ENCODE measurements around the gene ZNF335. TPM values are rescaled to one million over a fixed set of nuclear protein-coding genes. Genes with fewer than 3 reads are reported as not detected.

The ZNF335 gene
- polyA plus RNA-seq, 3 donors: 6.9 to 11.0 (median 7.4) TPM

DNA sequence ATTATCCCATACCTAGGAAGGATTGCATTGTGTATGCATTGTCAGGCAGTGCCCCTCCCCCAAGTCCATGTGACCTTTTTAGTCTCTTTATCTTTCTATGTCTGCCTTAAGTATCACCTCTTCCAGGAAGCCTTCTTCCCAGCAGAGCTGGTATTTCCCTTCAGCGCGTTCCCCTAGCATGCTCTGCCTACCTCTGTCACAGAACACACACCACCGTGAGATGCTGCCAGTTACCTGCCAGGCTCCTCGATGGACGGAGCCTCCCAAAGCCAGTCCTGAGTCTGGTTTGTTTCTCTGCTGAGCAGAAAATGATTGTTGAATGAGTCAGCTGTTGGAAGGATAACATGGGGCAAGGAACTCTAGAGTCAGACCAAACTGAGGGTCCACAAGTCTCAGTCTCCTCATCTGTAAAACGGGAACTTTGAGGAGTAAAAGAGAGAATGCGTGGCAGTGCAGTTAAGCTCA, 11.3 kb upstream of the ZNF335 start:
- 61 to 72% (median 63%) methylated on average over 7 of the region's 7 CpGs for WGBS, 3 donors
- no peak overlapping the region for H3K27ac ChIP-seq (ENCODE audit: low read depth, low read length)

GRCh38 chr20:45981261-45981660, 9.3 kb upstream of the ZNF335 start:
- WGBS, 3 donors: 87 to 92% (median 90%) methylated on average over 6 of the region's 6 CpGs
- no peak overlapping the region for H3K27ac ChIP-seq (ENCODE audit: low read depth, low read length)

DNA sequence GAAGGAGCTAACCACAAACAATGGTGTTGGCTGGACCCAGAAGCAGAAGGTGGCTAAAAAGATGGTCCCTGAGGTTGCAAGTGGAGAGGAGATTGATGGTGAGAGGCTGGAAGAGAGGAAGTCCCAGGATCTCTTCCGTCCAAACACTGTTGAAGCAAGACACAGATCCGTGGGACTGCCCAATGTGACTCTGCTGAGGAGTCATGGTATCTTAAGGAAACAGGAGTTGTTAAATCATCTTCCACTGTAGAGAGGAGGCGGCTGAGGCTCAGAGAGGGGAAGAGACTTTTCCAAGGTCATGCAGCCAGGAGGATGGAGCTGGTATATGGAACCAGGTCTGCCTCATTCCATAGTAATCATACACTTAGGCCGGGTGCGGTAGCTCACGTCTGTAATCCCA, 4.1 kb upstream of the ZNF335 start:
- no peak overlapping the region for H3K27ac ChIP-seq (ENCODE audit: low read depth, low read length)
- WGBS, 3 donors: 73 to 85% (median 80%) methylated on average over 6 of the region's 6 CpGs

DNA sequence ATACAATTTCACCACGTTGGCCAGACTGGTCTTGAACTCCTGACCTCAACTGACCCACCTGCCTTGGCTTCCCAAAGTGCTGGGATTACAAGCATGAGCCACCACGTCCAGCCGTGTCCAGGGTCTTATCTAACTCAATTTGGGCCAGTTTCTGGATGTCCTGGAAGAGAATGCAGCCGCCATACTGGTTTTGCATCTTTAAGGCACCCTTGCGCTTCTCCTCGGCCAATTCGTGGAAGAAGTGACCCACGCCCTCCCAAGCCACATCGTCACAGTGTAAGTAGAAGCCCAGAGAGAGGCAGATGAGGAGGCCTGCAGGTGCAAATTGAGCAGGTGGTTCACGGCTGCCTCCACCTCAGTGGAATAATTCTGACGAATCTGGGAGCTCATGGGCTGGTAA, 3.7 kb upstream of the ZNF335 start:
- 80 to 90% (median 87%) methylated on average over 11 of the region's 11 CpGs for WGBS, 3 donors
- H3K27ac ChIP-seq (ENCODE audit: low read depth, low read length): no peak overlapping the region

DNA sequence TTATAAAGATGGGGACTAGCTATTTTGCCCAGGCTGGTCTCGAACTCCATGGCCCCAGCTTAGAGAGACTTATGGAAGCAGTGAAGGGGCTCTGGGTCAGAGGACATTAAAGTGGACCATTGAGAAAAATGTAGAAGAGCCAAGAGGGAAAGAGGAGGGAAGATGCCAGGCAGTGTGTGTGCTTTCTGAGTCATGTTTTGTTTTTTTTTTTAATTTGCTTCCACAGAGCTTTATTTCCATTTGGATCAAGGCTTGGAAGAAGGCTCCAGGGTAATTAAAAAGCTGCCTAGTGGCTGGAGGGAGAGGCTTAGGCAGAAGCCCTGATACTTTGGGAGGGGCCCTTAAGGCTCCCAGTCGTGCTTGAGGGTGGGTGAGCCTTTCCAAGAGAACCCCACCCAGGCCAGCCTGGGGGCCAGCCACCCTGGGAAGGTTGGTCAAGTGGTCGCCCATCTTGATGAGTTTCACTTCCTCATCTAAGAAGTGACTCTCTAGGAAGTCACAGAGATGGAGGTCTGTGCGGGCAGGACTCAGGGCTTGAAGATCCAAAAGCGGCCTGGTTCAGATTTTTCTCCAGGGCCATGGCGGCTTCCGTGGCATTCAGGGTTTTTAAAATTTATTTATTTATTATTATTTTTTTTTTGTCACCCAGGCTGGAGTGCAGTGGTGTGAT, 3.0 kb upstream of the ZNF335 start:
- WGBS, 3 donors: 77 to 79% (median 77%) methylated on average over 7 of the region's 7 CpGs
- no peak overlapping the region for H3K27ac ChIP-seq (ENCODE audit: low read depth, low read length)

- peak overlapping the region; percentile 91 for H3K27ac ChIP-seq (ENCODE audit: low read depth, low read length)
- 44 to 46% (median 44%) methylated on average over 29 of the region's 29 CpGs for WGBS, 3 donors
Measured at GRCh38 chr20:45972500-45973183, 639 bp upstream of the ZNF335 start.

DNA sequence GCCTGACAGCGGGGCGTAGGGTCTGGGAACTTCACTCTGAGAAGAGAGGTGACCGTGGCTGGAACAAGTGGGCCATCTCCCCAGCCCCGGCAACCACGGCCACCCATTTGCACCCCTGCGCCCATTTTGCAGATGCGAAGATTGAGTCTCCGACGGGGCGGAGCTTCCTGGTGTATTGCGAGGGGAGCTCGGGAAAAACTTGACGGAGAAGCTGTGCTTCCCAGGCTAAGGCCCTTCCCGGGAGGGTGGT, 653 bp downstream of the ZNF335 start:
- WGBS, 3 donors: 2 to 5% (median 2%) methylated on average over 14 of the region's 14 CpGs
- H3K27ac ChIP-seq (ENCODE audit: low read depth, low read length): peak overlapping the region; percentile 91

DNA sequence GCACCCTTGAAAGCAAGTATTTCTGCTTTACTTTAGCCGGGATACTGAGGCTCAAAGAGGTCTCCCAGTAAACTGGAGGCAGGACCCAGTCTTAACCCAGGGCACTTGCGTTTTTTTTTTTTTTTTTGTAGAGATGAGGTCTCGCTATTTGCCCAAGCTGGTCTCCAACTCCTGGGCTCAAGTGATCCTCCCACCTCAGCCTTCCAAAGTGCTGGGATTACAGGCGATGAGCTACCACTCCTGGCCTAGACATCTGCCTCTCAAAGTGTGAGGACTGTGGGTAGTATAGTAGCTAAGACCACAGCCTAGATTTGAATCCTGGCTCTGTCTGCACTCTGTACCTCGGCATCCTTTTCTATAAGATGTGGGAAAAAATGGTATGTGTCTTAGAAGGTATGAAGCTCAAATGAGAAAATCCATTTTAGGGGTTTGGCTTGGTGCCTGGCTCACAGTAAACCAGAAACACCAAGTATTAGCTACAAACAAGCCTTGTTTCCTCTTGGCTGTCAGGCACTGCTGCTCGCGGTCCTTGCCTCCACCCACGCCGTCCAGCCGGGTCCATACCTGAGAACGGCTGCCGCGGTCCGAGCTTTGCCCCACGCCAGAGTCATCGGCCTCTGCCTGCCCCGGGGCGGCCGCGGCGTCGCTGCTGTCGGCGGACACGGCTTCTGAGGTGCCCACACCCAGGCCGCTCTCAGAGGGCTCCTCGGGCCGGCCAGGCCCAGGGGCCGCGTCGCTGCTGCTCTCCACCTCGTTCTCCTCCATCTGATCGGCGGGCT, 1.2 kb downstream of the ZNF335 start:
- WGBS, 3 donors: 6 to 18% (median 8%) methylated on average over 33 to 34 of the region's 34 CpGs
- H3K27ac ChIP-seq (ENCODE audit: low read depth, low read length): no peak overlapping the region

DNA sequence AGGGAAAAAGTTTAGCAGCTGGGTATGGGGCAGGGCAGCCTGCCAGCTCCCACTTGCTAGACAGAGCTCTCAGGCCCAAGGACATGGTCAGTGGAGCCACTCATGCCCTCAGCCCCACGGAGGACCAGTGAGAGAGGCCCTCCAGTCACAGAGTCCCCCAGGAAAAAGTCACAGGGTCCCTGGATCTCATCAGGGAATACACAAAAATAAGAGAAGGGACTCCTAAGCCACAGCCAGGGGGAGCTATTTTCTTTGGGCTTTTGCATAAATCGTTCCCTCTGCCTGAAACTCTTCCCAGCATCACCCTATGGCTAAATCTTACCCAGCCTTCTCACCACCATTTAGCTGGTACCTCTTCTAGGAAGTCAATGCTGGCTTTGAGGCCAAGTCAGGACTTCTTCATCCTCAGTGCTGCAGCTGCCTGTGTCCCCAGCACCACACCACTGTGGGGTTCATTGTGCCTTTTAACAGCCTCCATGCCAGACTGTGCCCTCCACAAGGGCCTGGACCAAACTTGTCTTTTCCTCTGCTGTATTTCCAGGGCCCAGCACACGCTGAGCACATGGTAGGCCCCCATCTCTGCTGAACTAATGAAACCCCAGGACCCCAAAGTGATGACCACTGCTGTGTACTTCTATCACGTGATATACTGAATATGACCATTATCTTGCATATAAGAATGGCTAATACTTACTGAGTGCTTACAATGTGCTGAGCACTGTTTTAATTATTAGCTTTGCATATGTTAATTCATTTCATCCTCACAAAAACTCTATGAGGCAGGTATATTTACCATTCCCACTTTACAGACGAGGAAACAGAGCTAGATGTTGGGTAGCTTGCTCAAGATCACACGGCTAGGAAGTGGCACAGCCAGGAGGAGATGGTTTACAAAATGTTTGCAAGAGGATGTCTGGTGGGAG, 2.0 kb downstream of the ZNF335 start:
- 44 to 51% (median 45%) methylated on average over 6 of the region's 6 CpGs for WGBS, 3 donors
- H3K27ac ChIP-seq (ENCODE audit: low read depth, low read length): no peak overlapping the region

DNA sequence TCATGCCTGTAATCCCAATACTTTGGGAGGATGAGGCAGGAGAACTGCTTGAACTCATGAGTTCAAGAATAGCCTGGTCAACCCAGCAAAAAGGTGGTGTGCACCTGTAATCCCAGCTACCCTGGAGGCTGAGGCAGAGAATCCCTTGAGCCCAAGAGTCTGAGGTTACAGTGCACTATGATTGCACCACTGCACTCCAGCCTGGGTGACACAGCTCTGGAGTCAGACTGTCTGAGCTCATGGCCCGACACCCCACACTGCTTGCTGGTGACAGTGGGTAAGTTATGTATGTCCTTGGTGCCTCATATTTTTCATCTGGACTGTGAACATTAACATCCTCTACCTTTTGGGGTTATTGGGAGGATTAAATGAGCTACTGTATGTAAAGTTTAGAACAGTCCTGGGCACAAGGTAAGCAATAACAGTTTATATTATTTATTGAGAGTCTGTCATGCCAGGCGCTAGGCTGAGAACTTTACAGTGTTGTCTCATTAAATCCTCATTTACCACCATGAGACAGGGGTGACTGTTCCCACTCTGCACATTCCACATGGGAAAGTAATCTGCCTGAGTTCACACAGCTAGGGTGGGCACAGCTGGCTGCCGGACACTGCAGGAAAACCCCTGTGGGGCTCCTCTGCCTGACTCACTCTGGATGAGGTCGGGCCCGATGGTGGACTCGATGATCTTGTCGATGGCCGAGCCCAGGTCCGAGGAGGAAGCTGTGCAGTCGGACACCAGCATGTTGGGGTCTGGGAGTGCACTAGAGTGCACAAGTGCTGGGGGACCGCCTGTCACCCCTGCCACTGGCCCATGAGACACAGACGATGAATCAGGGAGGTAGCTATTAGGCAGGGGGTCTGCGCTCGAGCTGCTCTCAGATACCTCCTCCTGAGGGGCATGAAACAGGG, 2.9 kb downstream of the ZNF335 start:
- no peak overlapping the region for H3K27ac ChIP-seq (ENCODE audit: low read depth, low read length)
- WGBS, 3 donors: 73 to 83% (median 83%) methylated on average over 14 of the region's 14 CpGs

- no peak overlapping the region for H3K27ac ChIP-seq (ENCODE audit: low read depth, low read length)
- WGBS, 3 donors: 87 to 94% (median 89%) methylated on average over 10 of the region's 10 CpGs
Measured at GRCh38 chr20:45968081-45968671, 3.8 kb downstream of the ZNF335 start.

GRCh38 chr20:45967551-45968080, 4.4 kb downstream of the ZNF335 start:
- no peak overlapping the region for H3K27ac ChIP-seq (ENCODE audit: low read depth, low read length)
- WGBS, 3 donors: 91 to 93% (median 91%) methylated on average over 13 of the region's 13 CpGs

- H3K27ac ChIP-seq (ENCODE audit: low read depth, low read length): no peak overlapping the region
- 84 to 92% (median 89%) methylated on average over 18 of the region's 18 CpGs for WGBS, 3 donors
Measured at GRCh38 chr20:45965169-45966002, 6.6 kb downstream of the ZNF335 start.

DNA sequence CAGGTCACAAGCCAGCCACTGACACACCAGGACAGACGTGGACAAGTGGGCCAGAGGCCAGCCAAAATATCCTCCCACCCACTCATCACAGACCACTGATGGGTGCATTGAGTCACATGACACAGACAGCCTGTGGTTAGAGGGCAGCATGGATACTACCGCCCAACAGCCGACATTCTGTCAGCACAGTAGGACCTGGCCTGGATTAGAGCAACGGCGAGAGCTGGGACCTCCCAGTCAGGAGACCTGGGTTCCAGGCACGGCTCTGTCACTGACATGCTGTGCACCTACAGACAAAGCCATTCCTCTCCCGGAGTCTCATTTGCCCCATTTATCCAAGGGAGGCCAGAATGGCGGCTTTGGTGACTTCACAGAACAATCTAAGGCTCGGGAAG, 8.0 kb downstream of the ZNF335 start:
- WGBS, 3 donors: 85 to 91% (median 87%) methylated on average over 9 of the region's 9 CpGs
- H3K27ac ChIP-seq (ENCODE audit: low read depth, low read length): no peak overlapping the region

- no peak overlapping the region for H3K27ac ChIP-seq (ENCODE audit: low read depth, low read length)
- 82 to 87% (median 86%) methylated on average over 34 of the region's 34 CpGs for WGBS, 3 donors
Measured at GRCh38 chr20:45963059-45964005, 8.7 kb downstream of the ZNF335 start.
